ACHN (cell line): ENCODE results near the gene ZCCHC24.

ENCODE experiments used
- DNase-seq: peaks from one replicate; pipeline ENCODE4 v3.0.0-alpha.2; 2015
- in situ Hi-C: cut with HindIII; loops from 2 replicates; pipeline ENCODE4 v1.10.0; 2017; ENCODE audit warnings: low sequenced_read_pairs, low pct_ligation_motif_present, low pct_unique_long_range_greater_than_20kb

The ZCCHC24 gene

DNA sequence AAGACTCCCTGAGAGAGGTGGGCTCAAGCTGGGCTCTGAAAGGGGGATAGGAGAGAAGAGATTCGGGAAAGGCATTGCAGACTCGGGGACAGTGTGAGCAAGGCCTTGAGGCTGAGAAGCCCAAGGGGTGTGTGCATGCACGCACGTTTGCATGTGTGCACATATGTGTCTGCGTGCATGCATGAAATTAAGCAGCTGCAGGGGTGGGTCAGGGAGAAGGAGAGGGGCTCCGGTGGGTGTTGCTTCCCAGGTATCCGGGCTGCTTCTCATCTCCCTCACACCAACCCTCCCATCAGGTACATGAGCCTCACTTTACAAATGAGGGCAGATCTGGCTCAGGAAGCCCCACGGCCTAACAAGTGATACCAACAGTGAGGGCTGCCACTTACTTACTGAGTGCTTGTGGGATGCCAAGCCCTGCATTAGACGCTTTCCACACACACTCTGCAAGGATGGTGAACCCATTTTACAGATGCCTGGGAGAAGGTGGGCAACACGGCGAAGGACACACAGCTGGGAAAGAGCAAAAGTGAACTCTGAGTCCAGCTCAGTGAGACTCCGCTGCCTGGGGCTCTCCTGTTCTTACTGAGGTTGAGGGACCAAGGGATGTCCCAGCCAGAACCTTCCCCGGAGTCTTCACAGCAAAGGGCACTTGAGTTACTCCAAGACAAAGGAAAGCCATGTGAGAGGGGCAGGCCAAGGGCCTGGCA is 26.4 kb downstream of the ZCCHC24 start:
- in situ Hi-C loops, result no loop called here
- DNase-seq, result no peak

DNA sequence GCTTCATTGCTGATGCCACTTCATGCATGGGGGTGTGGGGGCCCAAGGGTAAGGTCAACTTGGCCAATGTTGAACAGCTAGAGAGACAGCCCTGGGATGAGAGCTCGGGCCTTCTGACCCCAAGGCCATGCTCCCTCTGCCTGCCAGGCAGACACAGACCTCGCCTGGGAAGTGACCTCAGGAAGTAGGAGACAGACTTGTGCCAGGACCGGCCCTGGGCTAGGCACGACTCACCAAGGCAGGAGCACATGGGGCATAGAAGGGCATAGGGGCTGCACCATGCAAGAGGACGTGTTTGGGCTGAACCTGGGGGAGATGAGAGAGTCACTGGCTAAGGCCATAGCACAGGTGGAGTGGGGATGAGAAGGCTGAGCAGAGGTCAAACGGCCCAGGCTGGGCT is 27.1 kb downstream of the ZCCHC24 start:
- no peak for DNase-seq
- in situ Hi-C loops, result no loop called here

DNA sequence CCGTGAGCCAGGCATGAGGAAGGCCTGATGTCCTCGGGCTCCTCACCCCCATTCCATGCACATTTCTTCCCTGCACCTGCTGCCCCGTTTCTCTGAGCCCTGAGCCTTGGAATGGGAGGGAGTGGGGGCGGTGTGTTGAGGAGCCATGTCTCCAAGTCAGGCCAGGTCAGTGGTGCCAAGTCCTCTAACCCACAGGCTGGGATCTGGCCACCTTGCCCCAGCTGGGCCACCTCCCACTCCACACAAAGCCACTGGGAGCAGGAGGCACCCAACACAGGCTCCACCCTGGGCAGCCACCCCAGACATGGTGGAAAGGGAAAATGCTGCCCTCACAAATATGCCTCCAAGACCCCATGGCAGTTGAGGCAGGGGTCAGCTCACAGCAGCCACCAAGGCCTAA is 27.7 kb downstream of the ZCCHC24 start:
- in situ Hi-C loops, result no loop called here
- DNase-seq, result no peak

DNA sequence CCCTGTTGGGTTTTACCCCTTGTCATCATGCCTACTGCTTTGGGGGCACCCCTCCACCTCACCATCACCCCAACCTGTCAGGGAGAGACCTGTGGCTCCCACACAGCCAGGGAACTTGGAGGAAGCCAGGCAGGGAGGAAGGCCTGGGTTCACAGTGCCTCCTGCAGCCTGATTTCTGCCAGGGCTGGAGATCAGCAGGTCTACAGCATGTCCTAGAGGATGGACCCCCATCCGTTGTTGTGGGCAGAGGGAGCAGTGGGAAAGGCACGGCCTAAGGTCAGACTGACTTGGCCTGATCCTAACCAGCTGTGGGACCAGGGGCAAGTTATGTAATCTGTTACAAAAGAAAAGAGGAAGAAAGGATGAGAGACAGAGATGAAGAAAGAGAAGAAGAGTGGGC is 28.2 kb downstream of the ZCCHC24 start:
- DNase-seq, result no peak

DNA sequence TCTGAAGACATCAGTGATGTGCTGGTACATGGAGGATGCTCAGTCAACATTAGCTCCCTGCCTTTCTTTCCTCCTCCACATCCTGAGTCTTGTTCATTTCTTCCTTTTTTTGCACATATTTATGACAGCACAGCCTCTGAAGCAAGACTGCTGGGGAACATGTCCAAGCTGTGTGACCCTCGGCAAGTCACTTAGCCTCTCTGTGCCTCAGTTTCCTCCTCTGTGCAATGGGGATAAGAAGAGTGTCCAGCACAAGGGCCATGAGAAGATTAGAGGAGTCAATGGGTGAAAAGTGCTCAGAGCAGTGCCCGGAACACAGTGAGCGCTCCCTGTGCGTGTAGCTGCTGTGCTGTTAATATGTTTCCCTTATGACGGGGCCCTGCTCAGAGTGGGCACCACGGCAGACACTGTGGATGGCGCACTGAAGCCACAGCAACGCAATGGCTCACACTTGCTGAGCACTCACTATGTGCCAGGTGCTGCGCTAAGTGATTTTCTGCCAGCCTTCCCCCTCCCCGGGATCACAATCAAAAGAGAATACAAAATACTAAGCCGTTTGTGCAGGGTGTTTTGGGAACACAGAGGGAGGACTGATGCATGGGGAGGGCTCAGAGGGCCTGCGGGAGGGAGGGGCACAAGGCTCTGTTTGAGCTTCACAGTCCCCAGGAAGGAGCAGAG is 28.7 kb downstream of the ZCCHC24 start:
- in situ Hi-C loops, result no loop called here
- DNase-seq, result no peak

More for the DNA sequence above, 28.2 kb downstream of the ZCCHC24 start:
- in situ Hi-C loops, result no loop called here

DNA sequence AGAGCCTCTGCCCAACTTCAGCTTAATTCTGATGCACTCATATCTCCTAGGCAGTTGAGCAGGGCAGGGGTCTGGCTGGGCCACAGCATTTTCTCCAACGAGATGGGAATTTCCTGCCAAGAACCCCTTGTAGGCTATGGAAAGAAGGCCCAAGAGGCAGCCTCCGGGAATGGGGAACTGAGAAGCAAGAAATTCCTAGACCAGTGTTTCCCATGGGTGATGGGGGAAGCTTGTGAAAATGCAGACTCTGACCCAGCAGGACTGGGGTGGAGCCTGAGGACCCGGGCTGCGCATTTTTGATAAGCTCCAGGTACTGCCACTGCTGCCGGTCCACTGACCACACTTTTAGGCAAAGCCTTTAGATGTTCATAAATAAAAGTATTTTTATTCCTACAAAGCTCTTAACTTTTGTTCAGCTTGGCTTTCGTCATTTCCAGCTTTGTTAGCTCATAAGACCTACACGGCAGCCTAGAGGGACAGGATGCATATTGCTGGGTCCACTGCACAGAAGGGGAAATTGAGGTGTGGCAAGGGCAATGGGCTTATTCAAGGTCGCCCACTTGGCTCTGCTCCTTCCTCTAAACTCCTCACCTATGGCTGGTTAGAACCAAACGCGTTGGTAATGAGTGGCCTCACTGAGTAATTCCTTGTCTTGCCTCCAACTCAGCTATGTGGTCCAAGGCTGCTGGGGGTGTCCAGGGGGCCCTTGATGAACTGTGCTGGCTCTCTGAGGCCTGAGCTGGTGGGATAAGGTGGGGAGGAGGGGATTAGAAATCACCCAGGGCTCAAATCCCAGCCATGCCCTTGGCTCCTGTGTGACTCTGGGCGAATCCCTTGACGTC is 29.5 kb downstream of the ZCCHC24 start:
- in situ Hi-C loops, result no loop called here
- DNase-seq, result no peak

DNA sequence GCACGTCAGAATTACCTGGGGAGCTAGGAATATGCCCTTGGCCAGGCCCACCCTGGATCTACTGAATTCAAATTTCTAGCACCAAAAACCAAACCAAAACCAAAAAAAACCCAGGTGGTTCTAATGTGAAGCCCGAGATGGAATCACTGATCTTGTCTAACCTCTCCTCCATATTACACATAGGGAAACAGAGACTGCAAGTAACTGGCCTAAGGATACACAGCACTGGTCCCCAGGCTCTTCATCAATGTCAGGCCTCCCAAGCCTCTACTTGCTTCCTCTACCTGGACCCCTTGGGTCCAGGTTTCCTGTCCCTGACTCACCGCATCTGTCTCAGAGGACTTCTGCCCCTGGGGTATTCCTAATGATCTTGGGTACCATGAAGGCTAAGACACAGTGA is 30.7 kb downstream of the ZCCHC24 start:
- in situ Hi-C loops, result no loop called here
- DNase-seq, result no peak

DNA sequence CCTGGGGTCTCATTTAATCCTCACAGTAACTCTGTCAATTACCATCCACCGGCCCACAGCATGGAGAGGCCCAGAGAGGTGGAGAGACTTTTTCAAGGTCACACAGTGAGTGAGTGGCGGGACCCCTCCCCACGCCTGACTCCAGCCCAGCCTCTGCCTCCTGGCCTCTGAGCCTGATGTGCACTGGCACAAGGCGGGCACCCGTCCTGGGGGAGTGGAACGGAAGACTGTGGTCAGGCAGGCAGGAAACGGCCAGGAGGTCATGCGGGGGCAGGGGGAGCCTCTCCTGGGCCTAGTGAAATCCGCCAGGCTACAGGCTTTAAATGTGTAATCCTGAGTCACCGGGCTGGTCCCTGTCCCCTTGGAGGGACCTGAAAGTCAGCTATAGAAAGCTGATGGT is 32.2 kb downstream of the ZCCHC24 start:
- in situ Hi-C loops, result no loop called here
- DNase-seq, result no peak

DNA sequence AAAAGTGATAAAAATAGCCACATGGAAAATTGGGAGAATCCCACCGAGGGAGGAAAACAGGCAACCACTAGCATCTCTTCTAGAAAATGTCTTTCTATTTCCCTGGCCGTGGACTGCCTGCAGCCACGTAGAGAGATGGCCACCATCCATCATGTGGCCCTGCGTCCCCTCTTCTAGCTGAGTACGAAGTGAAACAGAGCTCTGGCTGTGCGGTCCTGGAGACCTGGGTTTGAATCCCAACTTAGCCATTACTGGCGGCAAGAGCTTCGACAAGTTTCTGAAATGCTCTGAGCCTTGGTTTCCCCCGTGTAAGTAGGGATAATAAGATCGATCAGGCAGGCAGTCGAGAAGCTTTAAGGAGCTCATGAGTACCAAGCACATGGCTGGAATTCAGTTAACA is 32.9 kb downstream of the ZCCHC24 start:
- in situ Hi-C loops, result no loop called here
- DNase-seq, result no peak

GRCh38 chr10:79411546-79412495 is 33.6 kb downstream of the ZCCHC24 start:
- DNase-seq, result no peak
- in situ Hi-C loops, result no loop called here

DNA sequence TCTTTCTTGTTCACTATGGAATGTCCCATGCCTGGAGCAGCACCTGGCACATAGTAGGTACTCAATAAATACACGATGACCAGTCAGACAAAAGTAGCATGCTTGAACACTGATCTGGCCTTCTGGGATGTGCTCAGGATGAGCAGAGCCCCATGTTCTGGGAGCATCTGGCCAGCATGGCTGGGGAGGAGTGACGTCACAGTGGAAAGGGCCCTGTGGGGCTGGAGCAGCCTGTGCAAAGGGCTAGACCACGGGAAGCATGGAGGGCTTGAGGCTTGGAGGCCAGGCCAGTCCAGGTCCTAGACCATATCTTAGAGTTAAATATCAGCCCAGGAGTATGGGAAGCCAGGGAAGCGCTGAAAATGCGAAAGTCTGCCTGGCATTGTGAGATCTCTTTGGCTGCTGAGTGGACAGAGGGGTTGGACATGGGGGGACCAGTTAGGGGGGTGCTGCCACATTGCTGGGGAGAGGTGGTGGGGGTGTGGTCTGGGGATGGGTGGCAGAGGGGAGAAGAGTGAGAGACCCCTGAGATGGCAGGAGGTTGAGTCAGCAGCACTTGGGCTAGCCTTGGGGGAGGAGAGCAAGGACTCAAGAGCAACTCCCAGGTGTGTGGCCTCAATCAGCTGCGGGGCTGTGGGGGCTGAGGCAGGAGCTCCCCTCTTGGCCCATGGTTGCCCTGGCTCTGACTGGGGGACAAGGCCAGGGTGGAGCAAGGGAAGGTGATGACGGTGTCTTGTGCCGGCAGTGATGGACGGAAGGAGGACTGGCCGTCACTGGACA is 34.9 kb downstream of the ZCCHC24 start:
- in situ Hi-C loops, result no loop called here
- DNase-seq, result no peak

DNA sequence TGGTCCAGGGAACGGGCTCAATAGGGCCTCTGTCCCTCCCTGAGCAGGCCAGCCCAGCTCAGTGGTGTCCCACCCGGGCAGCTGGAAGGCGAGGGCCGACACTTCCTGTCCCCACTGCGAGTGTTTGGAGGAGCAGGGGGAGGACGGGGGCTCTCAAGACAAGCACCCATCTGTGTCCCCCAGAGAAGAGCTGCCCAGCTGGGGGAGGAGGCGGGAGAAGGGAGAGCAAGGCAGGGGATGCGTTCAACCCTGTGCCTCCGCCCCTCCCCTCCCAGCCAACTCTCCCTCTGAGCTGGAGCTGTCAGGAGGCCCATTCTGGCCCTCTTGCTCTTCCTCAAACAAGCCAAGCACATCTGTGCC is 35.7 kb downstream of the ZCCHC24 start:
- no peak for DNase-seq
- in situ Hi-C loops, result no loop called here

DNA sequence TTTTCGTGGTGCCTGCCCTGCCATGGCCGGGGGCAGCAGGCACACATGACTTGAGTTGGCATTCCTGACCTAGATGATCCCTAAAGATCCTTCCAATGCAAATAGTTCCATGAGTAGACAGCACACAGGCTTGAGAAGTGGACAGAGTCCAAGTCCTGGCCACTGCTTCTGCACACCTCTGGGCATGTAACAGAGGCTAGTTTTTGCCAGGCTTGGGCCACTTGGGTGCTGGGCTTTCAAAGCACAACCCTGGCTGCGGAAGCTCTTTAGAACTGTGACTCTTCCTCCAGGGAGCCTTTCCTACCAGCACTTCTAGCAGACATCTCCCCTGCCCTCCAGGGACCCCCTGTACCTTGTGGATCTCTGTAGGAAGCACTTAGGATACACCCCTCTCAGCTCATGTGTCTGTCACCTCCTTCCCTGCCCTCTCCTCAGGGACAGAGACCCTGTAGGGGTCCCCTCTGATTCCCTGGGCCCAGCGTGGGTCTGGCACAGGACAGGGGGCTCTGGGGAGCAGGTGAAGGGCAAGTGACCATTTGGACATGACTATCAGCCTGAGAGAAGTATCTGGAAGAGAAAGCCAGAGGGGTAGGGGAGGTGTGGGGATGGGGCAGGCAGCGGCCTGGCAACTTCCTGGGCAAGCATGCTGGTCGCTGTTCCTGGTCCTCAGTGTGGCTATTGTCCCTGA is 36.2 kb downstream of the ZCCHC24 start:
- in situ Hi-C loops, result no loop called here
- DNase-seq, result no peak

GRCh38 chr10:79407811-79408795 is 37.3 kb downstream of the ZCCHC24 start:
- DNase-seq, result no peak
- in situ Hi-C loops, result no loop called here

- in situ Hi-C loops, result no loop called here
- DNase-seq, result no peak
Measured at GRCh38 chr10:79407423-79407796, 38.0 kb downstream of the ZCCHC24 start.

- in situ Hi-C loops, result no loop called here
- DNase-seq, result no peak
Measured at GRCh38 chr10:79406683-79407422, 38.6 kb downstream of the ZCCHC24 start.
